Measurements from ENCODE around the gene FABP6.

- TF ChIP-seq CTCF (IDR thresholded peaks at IDR 0.05) (no peak), ZFX (IDR thresholded peaks at IDR 0.05; ENCODE audit: borderline replicate concordance) (no peak)
Observed at GRCh38 chr5:160287378-160288051, 58.2 kb downstream of the FABP6 start.
